ENCODE measurements around the gene DLL4.

GRCh38 chr15:40879609-40880008 lies 49.5 kb upstream of the DLL4 start:
- TF ChIP-seq CTCF (IDR thresholded peaks at IDR 0.05) (no peak), POLR2A (IDR thresholded peaks at IDR 0.05) (no peak)
